NCI-H1694 (cell line): ENCODE measurements around the gene NAA10.

Experiments used
- DNase-seq: peaks from one replicate; lab custom pipeline; 2025; lab: John Stamatoyannopoulos, UW

Gene NAA10

DNA sequence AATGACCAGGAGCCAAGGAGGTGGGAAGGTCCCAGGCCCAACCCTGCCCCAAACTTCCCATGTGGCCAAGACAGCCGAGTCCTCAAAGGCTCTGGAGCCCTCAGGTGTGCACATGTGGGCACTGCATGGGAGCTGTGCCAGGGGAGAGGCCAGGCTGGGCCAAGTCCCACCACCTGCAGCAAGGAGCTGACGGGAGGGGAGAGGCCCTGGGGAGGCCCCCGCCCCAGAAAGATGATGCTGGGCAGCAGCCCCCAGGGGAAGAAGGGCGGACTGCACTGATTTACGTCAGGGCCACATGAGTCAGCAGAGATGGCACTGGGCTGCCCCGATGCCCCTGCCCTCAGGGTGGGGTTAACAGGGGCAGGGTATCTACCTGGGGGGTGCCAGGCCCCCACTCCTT is 50.2 kb downstream of the NAA10 start:
- no peak for DNase-seq

DNA sequence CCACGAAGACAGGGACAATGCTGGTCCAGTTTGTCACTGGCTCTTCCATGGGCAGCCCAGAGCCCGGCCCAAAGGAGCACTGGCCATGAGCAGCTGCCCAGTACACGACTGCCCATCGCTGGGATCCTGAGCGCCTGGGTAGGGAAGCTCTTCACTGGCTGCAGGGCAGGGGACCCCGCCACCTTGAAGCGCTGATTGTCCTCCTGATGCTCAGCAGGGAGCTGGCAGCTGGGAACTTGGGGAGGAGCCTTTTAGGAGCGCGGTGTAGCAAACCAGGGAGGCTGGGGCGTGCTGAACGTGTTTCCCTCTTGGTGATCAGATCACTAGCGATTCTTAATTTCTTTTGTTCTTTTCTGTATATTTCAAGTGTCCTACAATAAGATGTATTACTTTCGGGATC is 50.7 kb downstream of the NAA10 start:
- no peak for DNase-seq

- no peak for DNase-seq
Observed at GRCh38 chrX:153883163-153883843, 51.5 kb downstream of the NAA10 start.

DNA sequence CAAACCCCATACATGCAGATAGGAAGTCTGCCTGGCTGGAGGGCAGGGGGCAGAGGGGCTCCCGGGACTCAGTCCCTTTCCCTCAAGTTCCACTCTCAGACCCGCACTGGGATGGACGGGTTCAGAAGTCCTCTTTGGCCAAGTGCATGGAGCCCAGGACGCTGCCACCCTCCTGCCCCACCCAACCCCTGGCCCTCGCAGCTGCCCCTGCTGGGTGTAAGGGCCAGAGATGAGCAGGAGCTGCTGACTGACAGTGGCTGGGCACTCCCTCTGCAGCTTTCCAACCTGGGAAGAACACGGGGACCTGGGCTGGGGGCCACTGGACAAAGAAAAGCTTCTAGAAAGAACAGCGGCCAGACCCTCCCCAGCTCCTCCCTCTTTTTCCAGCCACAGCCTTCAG is 52.3 kb downstream of the NAA10 start:
- DNase-seq = no peak

- DNase-seq = no peak
Observed at GRCh38 chrX:153882086-153882498, 52.7 kb downstream of the NAA10 start.

DNA sequence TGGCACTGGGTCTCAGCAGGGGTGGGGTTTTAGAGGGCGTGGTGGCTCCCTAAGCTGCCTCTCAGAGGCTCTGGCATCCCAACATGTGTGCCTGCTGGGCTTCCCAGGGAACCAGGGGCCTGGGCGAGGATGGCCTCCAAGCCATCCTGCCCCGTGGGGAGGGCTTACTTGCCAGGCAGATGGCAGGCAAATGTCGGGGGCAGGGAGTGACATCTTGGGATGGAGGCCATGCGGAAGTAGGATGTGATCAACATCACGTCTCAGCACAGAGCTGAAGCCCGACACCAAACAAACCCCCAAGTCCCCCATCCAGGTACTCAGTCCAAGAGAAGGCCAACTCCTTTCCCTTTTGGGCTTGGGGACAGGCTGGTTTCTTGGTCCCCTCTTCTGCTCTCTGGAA is 53.6 kb downstream of the NAA10 start:
- no peak for DNase-seq

DNA sequence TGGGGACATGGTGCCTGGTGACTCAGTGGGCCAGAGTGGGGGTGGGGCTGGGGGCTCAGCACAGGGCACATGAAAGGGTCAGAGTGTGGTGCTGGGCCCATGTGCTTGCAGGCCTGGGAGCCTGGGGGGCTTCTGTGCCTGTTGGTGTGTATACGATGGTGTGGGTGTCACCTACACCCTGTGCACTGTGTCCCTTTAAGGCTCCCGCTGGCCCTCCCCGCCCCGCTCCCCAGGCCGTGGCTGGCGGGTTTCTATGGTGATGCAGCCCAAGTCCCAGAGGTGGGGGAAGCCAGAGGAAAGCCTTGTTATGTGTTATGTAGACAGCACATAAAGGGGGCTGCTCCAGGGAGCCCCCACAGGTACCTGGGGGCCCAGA is 54.4 kb downstream of the NAA10 start:
- no peak for DNase-seq

DNA sequence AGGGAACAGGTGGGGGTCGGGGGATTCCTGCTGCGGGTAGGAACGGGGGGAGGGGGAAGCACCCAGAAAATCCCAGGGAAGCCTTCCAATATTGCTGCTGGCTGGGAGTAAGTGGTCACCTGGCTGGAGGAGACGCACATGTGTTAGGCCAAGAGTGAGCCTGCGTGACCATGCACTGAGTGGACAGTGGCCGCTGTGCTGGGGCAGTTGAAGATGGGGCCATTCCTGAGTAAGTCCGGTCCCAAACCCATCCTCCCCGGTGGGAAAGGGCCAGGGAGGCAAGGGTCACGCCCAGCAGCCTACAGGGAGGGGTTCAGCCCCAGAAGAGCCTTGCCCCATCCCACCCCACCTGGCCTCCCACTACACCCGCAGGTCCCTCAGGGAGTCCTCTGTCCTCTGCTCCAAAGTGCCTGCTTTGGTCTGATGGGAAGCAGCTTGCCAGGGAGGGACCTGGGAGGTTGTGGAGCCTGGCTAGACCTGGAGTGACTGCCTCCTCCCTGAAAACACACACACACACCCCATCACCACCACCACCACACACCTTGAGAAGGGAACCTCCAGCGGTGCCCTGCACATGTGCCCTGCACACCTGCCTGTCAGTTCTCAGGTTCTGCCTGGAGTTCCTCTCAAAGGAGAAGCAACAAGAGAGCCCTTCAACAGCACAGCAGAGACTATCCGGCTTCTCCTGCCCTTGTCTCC is 54.9 kb downstream of the NAA10 start:
- DNase-seq = no peak
